Right kidney (tissue), 1 donor: Measurements from ENCODE around the gene SRSF7.
A peak's percentile ranks its signal among the peaks of the same experiment; 100 is the strongest.
"Not testable (repeated sequence)": the region's sequence is repeated elsewhere in the genome, so short reads cannot be mapped to it uniquely, and the experiment has no call there.

ENCODE experiments used
- DNase-seq: peaks from one replicate; pipeline ENCODE4 v3.0.0-alpha.2; 2016

Gene SRSF7

GRCh38 chr2:38734299-38735058 is 16.7 kb downstream of the SRSF7 start:
- no peak for DNase-seq

GRCh38 chr2:38733300-38733971 is 17.7 kb downstream of the SRSF7 start:
- no peak for DNase-seq

GRCh38 chr2:38731684-38732221 is 19.4 kb downstream of the SRSF7 start:
- no peak for DNase-seq

GRCh38 chr2:38731090-38731489 is 20.1 kb downstream of the SRSF7 start:
- DNase-seq: no peak

GRCh38 chr2:38728694-38729093 is 22.5 kb downstream of the SRSF7 start:
- DNase-seq: no peak

GRCh38 chr2:38727661-38728060 is 23.5 kb downstream of the SRSF7 start:
- no peak for DNase-seq

- DNase-seq: no peak
These were observed 28.0 kb downstream of the SRSF7 start for GRCh38 chr2:38723173-38723572.

GRCh38 chr2:38722271-38723061 is 28.7 kb downstream of the SRSF7 start:
- no peak for DNase-seq

GRCh38 chr2:38720613-38721241 is 30.4 kb downstream of the SRSF7 start:
- DNase-seq: no peak

- no peak for DNase-seq
These were observed 31.5 kb downstream of the SRSF7 start for GRCh38 chr2:38719706-38720105.

- DNase-seq: no peak
These were observed 32.6 kb downstream of the SRSF7 start for GRCh38 chr2:38718601-38719000.

GRCh38 chr2:38716185-38716584 is 35.0 kb downstream of the SRSF7 start:
- DNase-seq: no peak

- not testable (repeated sequence) for DNase-seq
These were observed 36.2 kb downstream of the SRSF7 start for GRCh38 chr2:38714941-38715340.

- no peak for DNase-seq
These were observed 37.8 kb downstream of the SRSF7 start for GRCh38 chr2:38713338-38713737.

- DNase-seq: no peak
These were observed 38.3 kb downstream of the SRSF7 start for GRCh38 chr2:38712871-38713270.

GRCh38 chr2:38712413-38712812 is 38.7 kb downstream of the SRSF7 start:
- DNase-seq: no peak

- DNase-seq: no peak
These were observed 39.6 kb downstream of the SRSF7 start for GRCh38 chr2:38711558-38711957.

- DNase-seq: peak; percentile 12
These were observed 41.5 kb downstream of the SRSF7 start for GRCh38 chr2:38709567-38710194.

GRCh38 chr2:38708900-38709566 is 42.1 kb downstream of the SRSF7 start:
- DNase-seq: peak; percentile 13

- DNase-seq: not testable (repeated sequence)
These were observed 42.7 kb downstream of the SRSF7 start for GRCh38 chr2:38708491-38708890.

GRCh38 chr2:38706846-38707345 is 44.3 kb downstream of the SRSF7 start:
- DNase-seq: no peak
